NCI-H345 treated with DMSO at 0.1 percent for 48 hours (cell line): Measurements from ENCODE around the gene PCYOX1L.
A peak's percentile ranks its signal among the peaks of the same experiment; 100 is the strongest.

ENCODE experiments used
- DNase-seq: peaks from one replicate; lab custom pipeline; 2025; ENCODE audit not compliant: unreplicated experiment; lab: John Stamatoyannopoulos, UW

PCYOX1L gene

DNA sequence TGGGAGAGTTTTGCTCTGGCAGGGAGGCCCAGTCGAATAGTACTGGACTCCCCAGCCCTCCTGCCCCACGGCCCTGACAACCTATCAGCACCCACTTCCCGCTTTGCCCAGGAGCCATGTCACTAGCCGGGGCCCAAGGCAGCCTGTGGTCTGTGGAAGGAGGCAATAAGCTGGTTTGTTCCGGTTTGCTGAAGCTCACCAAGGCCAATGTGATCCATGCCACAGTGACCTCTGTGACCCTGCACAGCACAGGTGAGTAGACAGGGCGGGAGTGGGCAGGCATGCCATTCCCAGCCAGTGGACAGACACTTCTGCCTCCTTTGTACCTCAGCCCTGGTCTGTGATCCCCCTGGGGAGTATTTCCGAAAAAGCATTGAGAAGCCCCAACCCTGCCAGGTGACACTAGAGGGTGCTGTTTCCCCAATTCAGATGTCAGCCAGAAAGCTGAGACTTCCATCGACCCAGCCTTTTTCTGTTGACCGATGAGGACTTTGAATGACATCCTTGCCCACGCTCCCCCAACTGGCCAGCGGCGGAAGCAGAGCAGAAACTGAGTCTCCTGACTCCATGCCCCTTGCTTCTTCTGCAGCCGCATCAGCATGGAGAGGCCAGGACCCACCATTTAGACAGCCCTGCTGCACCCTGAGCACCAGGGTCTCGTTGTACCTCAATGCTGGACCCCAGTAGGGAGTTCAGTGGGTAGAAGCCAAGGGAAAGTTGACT, 9.6 kb downstream of the PCYOX1L start:
- no peak for DNase-seq

DNA sequence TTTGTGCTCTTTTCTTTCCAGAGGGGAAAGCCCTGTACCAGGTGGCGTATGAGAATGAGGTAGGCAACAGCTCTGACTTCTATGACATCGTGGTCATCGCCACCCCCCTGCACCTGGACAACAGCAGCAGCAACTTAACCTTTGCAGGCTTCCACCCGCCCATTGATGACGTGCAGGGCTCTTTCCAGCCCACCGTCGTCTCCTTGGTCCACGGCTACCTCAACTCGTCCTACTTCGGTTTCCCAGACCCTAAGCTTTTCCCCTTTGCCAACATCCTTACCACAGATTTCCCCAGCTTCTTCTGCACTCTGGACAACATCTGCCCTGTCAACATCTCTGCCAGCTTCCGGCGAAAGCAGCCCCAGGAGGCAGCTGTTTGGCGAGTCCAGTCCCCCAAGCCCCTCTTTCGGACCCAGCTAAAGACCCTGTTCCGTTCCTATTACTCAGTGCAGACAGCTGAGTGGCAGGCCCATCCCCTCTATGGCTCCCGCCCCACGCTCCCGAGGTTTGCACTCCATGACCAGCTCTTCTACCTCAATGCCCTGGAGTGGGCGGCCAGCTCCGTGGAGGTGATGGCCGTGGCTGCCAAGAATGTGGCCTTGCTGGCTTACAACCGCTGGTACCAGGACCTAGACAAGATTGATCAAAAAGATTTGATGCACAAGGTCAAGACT, 10.3 kb downstream of the PCYOX1L start:
- DNase-seq = no peak

DNA sequence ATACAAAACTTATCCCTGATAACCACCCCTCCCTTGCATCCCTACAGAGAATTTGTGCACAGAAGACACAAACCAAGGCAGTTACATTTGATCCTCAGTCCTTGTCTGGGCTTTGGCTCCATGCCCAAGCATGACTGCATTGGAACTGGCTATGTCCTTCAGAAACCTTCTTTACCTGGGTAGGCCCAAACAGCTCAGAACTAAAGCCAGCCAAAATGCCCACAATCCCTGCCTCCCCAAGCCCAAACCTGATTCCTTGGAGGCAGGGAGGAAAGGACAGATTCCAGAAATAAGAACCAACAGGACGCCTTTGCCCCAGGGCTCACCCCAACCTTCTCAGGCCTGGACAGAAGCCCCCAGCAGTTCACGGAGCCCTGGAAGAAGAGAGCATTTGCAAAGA, 13.0 kb downstream of the PCYOX1L start:
- no peak for DNase-seq

DNA sequence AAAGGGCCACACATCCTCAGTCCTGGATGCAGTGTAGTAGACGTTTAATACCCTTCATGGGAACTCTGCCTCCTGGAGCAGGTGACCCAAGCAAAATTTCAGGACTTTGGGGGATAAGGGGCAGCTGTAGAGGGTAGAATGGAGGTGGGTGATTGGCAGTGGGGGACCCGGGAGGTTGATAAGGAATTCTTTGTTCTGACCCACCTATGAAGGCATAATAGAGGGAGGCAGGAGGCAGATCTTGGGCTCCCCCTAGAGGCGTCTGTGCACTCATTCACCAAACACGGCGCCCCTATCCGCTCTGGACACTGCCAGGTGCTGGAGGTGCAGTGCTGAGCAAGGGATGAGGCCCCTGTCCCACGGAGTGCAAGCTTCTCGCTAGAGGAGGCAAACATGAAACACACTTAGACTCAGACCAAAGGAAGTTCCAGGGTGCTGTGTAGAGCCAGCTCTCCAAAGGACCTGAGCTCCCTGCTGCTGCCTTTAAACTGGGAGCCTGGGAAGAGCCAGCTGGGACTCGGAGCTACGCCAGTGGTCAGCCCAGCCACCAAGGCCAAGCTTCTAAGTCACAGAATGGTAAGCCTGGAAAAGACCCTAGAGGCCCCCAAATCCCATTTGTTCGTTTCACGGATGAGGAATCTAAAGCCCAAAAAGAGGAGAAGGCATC, 13.6 kb downstream of the PCYOX1L start:
- DNase-seq = peak; percentile 42

DNA sequence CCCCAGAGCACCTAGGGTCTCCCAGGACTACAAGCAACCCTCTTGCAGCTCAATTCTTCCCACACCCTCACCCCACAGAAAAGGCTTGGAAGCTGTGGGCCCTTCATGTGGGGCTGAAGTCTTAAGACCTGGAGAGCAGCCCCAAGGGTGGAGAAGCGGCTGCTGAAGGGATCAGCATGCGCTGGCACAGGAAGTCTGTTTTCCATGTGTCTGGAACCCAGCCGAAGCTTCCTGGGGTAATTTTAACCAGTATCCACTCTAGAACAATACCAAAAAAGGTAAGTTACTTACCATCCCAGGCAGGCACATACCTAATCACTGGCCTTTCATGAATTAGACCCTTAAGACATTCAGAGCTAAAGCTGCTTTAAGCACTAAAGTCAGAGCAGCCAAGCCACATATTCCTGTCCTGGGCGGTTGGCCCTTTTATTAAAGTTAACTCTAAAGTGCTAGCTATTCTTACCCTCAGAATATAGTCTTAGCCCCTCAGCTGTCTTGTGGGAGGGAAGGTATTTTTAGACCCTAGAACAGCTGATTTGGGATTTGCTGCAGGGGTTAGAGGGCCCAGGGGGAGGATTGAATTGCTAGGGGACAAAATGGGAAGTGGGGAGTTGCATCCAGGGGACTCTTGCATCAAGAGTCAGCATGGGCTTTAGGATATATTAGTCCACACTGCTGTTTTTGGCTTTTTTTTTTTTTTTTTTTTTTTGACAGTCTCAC, 14.4 kb downstream of the PCYOX1L start:
- DNase-seq = no peak

DNA sequence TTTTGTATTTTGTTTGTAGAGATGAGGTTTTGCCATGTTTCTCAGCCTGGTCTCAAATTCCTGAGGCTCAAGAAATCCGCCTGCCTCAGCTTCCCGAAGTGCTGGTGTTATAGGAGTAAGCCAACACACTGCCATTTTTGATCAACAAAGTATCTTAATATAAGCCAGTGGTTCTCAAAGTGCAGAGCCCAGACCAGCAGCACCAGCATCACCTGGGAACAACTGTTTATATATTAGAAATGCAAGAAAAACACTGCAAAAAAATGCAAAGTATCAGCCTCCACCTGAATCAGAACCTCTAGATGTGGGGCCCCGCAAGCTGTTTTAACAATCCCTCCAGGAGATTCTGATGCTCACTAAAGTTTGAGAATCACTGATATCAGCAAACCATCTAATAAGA, 15.1 kb downstream of the PCYOX1L start:
- no peak for DNase-seq

DNA sequence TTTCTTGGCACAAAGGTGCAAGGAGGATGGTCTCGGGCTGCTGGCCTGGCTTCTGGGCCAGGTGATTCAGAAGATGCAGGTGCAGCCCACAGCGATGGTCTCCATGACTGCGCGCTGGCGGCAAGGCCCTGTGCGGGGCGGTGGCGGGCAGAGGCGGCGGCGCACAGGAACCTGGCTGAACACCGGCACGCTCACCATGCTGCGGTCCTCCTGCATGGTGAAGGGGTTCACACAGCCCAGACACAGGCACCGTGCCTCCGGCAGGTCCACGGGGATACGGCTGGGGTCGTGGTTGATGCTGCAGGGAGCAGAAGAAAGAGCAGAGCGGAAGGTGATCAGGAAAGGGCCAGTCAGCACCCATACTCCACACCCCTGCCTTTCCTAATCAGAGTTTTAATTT, 16.5 kb downstream of the PCYOX1L start:
- DNase-seq = no peak

DNA sequence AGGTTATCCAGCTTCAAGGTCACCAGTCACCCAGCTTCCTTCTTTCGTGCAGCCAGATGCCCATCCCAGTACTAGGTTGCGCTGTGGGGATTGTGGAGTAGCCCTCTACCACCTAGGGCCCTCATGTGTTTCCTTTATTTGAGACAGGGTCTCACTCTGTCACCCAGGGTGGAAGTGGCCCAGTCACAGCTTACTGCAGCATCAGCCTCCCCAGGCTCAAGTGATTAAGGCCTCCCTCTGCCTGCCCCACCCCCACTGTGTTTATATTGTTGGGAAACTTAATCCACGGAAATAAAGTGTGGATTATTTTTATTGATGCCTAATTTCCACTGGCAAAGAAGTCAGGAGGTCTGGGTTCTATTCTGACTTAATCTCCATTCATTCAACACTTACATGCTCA, 17.0 kb downstream of the PCYOX1L start:
- DNase-seq = no peak

DNA sequence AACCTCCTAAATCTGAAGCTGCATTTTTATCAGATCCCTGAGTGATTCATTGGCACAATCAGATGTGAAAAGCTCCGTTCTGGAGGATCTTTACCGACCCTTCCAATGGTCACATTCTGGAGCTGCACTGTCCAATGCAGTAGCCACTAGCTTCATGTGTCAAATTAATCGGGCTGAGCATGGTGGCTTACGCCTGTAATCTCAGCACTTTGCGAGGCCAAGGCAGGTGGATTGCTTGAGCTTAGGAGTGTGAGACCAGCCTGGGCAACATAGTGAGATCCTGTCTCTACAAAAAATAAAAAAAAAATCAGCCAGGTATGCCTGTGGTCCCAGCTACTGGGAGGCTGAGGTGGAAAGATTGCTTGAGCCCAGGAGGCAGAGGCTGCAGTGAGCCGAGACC, 17.6 kb downstream of the PCYOX1L start:
- no peak for DNase-seq

DNA sequence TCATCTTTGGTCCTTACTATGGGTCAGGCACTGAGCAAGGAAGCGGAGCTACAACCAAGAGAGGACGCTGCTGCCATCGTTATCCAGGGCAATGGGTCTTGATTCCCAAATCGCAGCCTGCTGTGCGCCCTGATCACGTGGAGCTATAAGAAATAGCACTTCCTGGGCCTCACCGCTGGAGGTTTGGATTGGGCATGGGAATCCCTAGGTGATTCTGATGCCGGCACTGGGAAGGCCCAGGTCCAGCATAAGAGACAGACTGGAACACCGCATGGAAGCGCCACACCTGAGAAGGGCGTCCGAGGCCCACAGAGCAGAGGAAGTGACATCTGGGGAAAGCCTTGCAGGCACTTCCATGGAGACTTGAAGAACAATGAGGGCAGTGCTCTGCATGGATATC, 18.3 kb downstream of the PCYOX1L start:
- DNase-seq = no peak

DNA sequence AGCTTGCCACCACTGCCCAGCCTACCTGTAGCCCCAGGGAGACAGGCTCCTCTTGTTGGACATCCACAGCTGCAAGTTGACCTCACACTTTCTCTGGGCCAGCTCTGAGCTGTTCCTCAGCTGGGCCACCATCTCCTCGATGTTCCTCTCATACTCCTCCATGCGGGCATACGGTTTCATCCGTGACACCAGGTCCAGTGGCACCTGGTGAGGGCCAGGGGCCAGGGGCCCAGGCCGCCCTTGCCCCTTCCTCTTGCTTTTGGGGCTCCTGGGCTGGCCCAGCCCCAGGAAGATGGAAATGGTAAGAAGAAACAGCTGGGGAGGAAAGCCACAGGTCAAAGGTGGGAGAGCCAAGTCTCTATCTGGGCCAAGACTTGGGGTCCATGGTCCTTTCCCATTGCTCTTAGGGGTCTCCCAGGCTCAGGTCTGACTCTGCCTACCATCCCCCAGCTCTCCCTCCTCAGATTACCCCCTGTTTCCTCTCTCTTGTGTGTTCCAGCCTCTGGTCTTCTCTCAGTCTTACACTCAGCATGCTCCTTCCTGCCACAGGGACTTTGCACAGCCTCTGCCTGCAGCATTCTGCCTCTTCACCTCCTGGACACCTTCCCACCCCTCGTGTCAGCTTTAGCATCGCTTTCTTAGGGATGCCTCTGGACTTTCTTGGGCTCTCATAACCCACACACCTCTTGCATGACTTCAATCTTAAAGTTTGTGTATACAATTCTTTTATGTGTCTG, 19.0 kb downstream of the PCYOX1L start:
- no peak for DNase-seq

DNA sequence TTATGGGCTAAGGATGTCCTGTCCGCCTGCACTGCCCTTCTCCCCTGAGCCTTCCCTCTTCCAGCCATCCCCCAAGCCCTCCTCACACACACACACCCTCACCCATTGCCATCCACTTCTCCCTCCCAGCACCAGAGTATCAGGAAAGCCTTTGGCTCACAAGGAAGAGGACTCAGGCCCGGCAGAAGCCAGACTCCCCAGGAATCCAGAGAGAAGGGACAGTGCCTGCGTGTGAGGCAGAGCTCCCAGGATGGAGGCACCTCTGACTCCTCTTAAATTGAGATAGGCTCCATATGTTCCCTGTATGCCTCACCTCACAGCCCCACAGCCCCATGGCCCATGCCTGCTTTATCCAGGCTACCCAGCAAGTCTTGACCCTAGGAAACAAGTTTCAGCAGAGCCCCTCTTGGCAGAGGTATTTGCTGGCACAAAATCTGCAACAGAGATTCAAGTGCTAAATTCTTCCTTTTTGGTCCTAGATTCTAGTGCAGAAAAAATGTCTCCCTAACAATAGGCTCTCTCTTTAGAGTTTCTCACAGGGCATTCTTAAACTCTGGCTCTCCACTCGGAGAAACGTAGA, 20.5 kb downstream of the PCYOX1L start:
- DNase-seq = no peak

DNA sequence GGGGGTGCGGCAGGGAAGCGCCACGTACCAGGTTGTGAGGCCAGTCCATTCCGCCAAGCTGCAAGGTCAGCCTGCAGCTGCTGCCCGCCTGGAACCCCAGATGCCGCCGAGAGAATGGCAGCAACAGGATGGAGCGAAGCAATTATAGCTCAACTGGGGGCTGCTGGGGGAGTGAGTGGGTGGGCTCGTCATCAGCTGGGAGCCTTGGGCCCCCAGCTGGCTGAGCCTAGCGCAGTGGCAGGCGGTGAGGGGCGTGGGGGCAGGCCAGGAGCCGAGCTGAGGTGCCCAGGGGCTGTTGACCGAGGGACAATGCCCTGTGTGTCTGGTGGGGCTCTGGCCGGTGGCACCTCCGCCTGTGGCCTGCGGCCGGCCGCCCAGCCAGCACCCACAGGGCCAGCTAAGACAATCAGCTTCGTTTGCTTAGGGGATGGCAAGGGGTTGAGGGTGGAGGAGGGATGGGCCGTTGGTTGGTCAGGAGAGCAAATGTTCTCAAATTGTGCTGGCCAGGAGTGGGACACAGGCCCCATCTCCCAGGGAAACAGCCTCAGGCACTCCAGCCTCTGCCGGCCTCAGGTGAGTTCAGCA, 21.4 kb downstream of the PCYOX1L start, which contains the start of gene IL17B:
Gene IL17B (minus strand): TSS at position 116 of the 585 bp plus-strand sequence. CDS start 67 bp downstream, at position 49.
- DNase-seq = no peak

DNA sequence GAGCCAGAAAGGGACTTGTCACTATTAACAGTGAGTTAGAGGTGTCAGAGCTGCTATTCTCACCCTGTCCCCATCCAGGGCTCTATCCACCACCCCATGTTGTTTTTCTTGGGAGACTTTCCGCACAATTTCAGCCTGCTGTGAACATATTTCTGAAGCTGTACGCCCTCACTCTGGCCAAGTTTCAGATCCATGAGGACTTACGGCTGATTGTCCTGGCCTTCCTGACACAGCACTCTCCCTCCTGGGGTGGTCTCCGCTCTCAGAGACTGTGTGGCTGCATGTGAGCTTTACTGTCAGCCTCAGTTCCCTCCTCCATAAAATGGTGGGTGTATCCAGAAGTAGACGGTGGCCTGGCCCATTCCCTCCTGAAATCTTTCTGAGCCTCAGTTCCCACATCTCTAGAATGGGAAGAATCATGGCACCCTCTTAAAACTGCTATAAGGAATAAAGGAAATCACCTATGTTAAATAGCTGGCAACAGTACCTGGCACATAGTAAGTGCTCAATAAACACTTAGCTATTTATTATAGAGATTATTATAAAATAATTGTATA, 22.1 kb downstream of the PCYOX1L start:
- no peak for DNase-seq

DNA sequence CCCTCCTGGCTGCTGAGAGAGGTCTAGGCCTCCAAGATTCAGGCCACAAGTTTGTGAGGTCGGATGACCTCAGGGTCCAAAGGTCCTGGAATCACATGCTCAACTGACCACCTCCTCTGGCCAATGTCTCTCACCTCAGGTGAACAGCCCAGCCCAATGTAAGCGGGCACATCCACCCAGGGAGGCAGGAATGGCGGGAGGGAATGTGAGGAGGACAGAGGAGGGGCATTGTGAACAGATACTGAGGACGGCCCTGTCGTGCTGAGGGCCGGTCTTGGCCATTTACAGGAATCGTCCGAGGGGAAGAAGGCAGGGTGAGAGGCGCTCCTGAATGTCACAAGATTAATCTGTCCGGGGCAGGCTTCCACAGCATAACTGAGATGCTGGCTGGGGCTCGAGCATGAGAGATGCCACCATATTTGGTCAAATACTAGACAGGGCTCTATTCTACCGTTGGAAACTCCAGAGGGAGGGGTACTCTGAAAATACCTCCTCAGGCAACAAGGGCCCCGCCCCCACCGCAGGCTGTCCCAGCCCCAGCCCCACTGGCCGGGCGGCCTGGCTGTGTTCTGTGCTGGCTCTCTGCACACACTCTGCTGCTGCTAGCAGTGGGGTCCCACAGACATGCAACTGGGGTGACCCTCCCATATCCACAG, 22.7 kb downstream of the PCYOX1L start:
- no peak for DNase-seq

DNA sequence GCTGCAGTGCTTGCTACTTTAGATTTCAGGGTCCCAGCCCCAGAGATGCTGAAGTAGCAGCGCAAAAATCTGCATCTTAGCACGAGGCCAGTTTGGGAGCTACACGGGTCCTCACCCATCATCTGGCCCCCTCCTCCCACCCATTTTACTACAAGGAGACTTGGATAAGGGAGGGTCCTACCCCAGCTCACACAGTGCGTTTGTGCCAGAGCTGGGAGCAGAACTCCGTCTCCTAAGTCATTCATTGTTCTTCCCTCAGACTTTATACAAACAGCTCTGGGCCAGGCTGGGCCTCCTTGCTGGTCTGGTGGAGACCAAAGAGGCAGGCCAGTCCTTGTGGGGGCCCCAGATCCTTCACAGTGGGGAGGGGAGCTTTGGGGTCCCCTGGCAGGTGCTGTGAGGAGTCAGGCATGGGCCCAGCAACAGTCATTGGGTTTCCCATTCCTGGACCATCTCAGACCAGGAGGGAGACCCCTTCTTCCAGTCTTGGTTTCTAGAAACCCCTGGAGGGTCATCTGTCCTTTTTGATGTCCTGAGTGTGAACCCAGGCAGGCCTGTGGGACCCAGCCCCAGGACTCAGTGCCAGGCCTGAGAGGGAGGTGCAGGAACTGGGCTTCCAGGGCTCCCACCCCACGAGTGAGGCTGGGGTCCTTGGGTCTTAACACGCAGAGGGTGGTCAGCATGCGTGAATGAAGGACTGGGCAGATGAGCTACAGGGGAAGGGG, 23.6 kb downstream of the PCYOX1L start:
- DNase-seq = no peak

DNA sequence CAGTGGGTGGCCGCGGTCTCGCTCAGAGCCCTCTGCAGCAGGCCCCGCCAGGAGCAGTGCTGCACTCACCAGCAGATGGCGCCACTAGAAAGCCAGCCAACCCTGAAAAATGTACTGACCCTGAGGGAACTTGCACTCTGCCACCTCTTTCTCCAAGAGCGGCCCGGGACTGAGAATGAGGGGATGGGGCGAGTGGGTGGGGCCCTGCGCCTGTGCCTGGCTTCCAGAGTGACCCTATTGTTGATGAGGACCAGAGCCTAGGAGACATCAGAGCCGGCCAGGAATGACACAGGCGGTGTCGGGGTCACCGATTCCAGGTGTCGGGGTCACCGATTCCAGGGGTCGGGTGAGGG, 24.1 kb downstream of the PCYOX1L start:
- DNase-seq = peak; percentile 25

DNA sequence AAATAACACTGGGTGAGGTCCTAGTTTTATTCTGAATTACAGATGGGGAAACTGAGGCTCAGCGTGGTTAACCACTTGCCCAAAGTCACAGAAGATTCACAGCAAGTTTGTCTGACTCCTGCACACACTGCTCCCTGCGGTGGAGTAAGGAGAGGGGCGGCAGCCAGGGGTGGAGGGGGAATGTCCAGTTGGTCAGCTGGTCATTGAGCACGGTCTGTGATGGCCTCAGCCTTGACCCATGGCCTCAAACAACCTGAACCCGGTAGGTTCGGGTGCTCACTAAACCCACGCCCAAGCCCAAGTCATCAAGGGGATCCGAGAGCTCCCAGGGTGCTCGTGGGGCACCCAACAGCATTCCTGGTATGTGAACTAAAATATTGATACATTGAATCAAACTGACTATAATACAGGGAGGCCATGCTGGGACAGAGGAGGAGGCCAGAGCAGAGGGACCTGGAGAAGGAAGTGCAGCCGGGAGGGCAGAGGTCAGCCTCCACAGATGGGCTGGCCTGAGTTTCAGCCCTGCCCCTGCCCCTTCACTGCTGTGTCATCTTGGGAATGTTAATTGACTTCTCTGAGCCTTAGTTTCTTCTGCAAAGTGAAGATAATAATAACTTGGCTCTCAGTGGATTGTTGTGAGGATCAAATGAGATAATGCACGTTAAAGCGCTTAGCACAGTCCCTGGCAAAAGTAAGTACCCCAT, 24.8 kb downstream of the PCYOX1L start:
- no peak for DNase-seq
